HFF-Myc (cell line): ENCODE results near the gene OPCML.

Source experiments
- DNase-seq: peaks from one replicate; pipeline ENCODE4 v3.0.0-alpha.2; 2011; ENCODE audit warnings: low read depth; ENCODE audit errors: extremely low read depth
- H3K4me3 ChIP-seq: replicated peaks from 2 replicates; pipeline ENCODE4 v1.5.1; 2011; ENCODE audit warnings: low read depth, mild to moderate bottlenecking, control low read depth, low read length
- TF ChIP-seq, protein P1 (sequence below): IDR thresholded peaks from 2 replicates; pipeline ENCODE4 v1.5.1; 2012; ENCODE audit warnings: mild to moderate bottlenecking, low read depth, low read length, control low read depth; ENCODE audit errors: missing control alignments

The OPCML gene

DNA sequence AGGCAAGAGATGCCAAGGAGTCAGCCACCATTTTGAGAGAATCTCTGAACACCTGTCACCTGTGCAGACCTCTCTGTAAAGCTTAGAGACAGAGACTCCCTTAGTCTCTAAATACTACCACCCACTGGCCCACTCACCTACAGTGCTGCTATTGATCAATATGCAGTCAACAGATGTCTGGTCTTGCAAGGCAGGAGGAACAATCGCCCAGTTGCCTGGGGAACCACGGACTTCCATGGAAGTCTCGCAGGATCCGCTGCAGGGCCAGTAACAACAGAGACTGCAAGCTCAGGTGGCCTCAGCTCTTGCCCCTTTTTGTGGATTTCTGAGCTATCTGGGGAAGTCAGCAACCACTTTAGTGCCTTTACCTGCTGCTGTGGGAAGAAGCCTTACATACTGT, 195.1 kb downstream of the OPCML start:
- no peak for DNase-seq
- TF ChIP-seq, protein P1, sequence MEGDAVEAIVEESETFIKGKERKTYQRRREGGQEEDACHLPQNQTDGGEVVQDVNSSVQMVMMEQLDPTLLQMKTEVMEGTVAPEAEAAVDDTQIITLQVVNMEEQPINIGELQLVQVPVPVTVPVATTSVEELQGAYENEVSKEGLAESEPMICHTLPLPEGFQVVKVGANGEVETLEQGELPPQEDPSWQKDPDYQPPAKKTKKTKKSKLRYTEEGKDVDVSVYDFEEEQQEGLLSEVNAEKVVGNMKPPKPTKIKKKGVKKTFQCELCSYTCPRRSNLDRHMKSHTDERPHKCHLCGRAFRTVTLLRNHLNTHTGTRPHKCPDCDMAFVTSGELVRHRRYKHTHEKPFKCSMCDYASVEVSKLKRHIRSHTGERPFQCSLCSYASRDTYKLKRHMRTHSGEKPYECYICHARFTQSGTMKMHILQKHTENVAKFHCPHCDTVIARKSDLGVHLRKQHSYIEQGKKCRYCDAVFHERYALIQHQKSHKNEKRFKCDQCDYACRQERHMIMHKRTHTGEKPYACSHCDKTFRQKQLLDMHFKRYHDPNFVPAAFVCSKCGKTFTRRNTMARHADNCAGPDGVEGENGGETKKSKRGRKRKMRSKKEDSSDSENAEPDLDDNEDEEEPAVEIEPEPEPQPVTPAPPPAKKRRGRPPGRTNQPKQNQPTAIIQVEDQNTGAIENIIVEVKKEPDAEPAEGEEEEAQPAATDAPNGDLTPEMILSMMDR = no peak
- no peak overlapping the region for H3K4me3 ChIP-seq

DNA sequence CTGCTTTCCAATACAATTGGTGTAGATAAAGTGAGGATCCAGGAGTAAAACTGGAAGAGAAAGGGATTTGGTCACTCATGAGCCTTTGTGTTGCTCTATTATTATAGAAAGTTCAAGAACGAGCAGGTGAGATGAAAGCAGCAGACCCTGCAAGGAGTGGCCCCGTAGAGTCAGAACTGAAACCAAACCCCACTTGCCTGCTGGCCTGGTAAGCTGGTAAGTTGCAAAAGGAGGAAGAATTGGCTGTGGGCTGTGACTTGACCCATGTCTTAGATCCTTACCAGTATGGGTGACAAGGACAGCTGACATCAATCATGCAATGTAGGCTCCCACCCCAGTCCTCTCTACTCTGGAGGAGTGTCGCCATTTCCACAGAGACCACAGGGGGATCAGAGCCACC, 201.3 kb downstream of the OPCML start:
- TF ChIP-seq, protein P1 = no peak
- H3K4me3 ChIP-seq = no peak overlapping the region
- no peak for DNase-seq

DNA sequence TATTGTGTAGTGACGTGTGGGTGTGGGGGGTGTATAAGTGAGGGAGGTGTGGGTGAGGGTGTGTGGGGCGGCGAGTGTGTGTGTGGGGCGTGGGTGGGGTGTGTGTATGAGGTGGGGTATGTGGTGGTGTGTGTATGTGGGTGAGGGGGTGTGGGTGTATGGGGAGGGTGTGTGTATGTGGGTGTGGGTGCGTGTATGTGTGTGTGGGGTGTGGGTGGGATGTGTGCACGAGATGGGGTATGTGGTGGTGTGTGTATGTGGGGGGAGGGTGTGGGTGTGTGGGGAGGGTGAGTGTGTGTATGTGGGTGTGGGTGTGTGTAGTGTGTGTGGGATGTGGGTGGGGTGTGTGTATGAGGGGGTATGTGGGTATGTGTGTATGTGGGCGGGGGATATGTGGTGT, 205.5 kb downstream of the OPCML start:
- DNase-seq = no peak
- H3K4me3 ChIP-seq = no peak overlapping the region
- TF ChIP-seq, protein P1 = no peak

DNA sequence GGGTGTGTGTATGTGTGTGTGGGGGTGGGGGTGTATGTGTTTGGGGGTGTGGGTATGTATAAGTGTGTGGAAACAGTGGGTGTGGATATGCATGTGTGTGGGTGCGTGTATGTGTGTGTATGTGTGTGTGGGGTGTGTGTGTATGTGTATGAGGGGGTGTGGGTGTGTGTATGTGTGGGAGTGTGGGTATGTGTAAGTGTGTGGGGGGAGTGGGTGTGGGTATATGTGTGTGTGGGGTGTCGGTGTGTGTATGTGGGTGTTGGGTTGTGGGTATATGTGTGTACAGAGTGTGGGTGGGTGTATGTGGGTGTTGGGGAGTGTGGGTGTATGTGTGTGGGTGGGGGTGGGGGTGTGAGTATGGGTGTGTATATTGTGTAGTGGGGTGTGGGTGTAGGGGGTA, 206.0 kb downstream of the OPCML start:
- H3K4me3 ChIP-seq = no peak overlapping the region
- TF ChIP-seq, protein P1 = no peak

DNA sequence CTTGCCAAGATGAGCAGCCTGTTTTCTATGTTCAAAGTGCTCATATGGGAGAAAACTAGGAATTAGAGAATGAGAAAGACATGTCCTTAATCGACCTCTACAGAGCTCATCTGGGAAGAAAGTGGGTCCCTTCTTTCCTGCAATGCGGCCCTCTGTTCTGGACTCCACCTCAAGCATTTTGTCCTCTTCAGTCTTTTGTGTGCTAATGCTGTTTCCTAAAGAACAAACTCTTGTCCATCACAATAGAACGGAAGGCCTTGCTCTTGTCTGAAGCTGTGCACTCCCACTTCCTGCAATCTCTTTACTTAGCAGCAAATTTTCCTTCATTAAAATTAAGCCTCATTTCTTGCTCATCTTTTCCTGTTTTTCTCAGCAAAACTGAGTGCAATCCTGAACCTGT, 206.6 kb downstream of the OPCML start:
- TF ChIP-seq, protein P1 = no peak
- no peak for DNase-seq
- H3K4me3 ChIP-seq = no peak overlapping the region

More for the DNA sequence above, 206.0 kb downstream of the OPCML start:
- DNase-seq = no peak

DNA sequence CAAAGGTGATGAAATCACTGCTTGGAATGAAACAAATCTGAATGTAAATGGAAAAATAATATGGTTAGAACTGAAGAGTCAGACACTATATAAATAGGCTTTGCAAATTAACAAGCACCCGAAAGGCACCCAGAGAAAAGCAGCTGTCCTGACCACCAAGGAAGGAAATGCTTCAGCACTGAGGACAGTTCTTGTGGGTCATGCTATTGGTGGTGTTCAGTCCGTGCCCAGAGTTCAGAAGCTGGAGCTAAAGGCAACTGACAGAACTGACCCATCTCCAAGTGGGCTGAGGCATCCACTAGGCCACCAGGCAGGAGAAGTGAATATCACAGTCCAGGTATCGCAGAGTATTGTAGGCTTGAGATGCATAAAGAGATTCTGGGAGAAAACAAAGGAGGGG, 208.9 kb downstream of the OPCML start:
- DNase-seq = no peak
- TF ChIP-seq, protein P1 = no peak

DNA sequence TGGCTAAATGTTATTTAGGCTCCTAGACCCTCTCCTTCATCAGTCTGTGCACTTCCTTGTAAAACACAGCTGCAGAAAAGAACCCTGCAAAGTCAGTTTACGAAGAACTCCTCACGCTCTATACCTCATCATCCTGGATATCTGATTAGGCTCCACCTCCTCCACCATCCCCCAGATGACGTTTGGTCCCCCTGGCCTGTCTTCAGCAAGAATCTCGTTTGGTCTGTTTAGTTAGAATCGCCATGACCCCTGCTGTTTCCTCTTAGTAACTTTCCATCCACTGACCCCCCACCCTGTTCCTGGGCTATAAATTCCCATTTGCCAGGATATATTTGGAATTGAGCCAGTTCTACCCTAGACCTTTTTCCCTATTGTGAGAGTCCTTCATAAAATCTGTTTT, 214.1 kb downstream of the OPCML start:
- TF ChIP-seq, protein P1 = no peak

More for the DNA sequence above, 208.9 kb downstream of the OPCML start:
- no peak overlapping the region for H3K4me3 ChIP-seq

More for the DNA sequence above, 214.1 kb downstream of the OPCML start:
- DNase-seq = no peak
- H3K4me3 ChIP-seq = no peak overlapping the region
